ENCODE data around the gene ZNF362. TPM values are rescaled to one million over a fixed set of nuclear protein-coding genes. Genes with fewer than 3 reads are reported as not detected.

Gene ZNF362
- total and polyA plus RNA-seq, 2 donors (not counting 1 experiment from before 2014, with no cell fraction given), result 3.8 to 5.7 TPM

GRCh38 chr1:33268927-33269610 is 12.8 kb downstream of the ZNF362 start:
- H3K27ac ChIP-seq (ENCODE audit: insufficient read depth, low read length), result no peak overlapping the region
- TF ChIP-seq CTCF (conservative IDR thresholded peaks at IDR 0.05 in 1 of 2, IDR thresholded peaks at IDR 0.05 in 1 of 2; ENCODE audit: low read depth in 1 of 2, low read length in 2 of 2) (no peak), EZH2 (IDR thresholded peaks at IDR 0.05; ENCODE audit: low read length, missing control alignments) (no peak)
- DNase-seq (ENCODE audit: low read depth in 2 of 2), result no peak
- no peaks in the 10 kb centered on the region for H4K20me1 ChIP-seq (ENCODE audit: control insufficient read depth, extremely low read depth, insufficient read depth, low read length)
- H2AFZ ChIP-seq (ENCODE audit: low read length), result no peak overlapping the region
- no peak overlapping the region for H3K4me2 ChIP-seq (ENCODE audit: extremely low read depth, insufficient read depth, low read length)
- no peaks in the 10 kb centered on the region for H3K27me3 ChIP-seq (ENCODE audit: control insufficient read depth, insufficient read depth, low read length)
- no peak overlapping the region for H3K9ac ChIP-seq (ENCODE audit: insufficient read depth, low read length)
- no peaks in the 10 kb centered on the region for H3K79me2 ChIP-seq (ENCODE audit: control insufficient read depth, insufficient read depth, low read length)
- no peaks in the 10 kb centered on the region for H3K36me3 ChIP-seq (ENCODE audit: control insufficient read depth, insufficient read depth, low read length)
- no peaks in the 10 kb centered on the region for H3K9me3 ChIP-seq (ENCODE audit: control insufficient read depth, insufficient read depth, low read depth, low read length)
- H3K4me1 ChIP-seq (ENCODE audit: control insufficient read depth, extremely low read depth, insufficient read depth, low read length), result no peaks in the 10 kb centered on the region
- no peak overlapping the region for H3K4me3 ChIP-seq (replicated peaks in 1 of 4; ENCODE audit: control extremely low read depth in 1 of 4, insufficient read depth in 1 of 4, low read depth in 3 of 4, low read length in 4 of 4)

- H3K36me3 ChIP-seq (ENCODE audit: control insufficient read depth, insufficient read depth, low read length), result no peaks in the 10 kb centered on the region
- H3K27me3 ChIP-seq (ENCODE audit: control insufficient read depth, insufficient read depth, low read length), result no peaks in the 10 kb centered on the region
- H3K9ac ChIP-seq (ENCODE audit: insufficient read depth, low read length), result no peak overlapping the region
- H3K4me1 ChIP-seq (ENCODE audit: control insufficient read depth, extremely low read depth, insufficient read depth, low read length), result no peaks in the 10 kb centered on the region
- no peak overlapping the region for H3K4me3 ChIP-seq (replicated peaks in 1 of 4; ENCODE audit: control extremely low read depth in 1 of 4, insufficient read depth in 1 of 4, low read depth in 3 of 4, low read length in 4 of 4)
- H3K4me2 ChIP-seq (ENCODE audit: extremely low read depth, insufficient read depth, low read length), result no peak overlapping the region
- no peaks in the 10 kb centered on the region for H3K79me2 ChIP-seq (ENCODE audit: control insufficient read depth, insufficient read depth, low read length)
- DNase-seq (ENCODE audit: low read depth in 2 of 2), result no peak
- no peaks in the 10 kb centered on the region for H4K20me1 ChIP-seq (ENCODE audit: control insufficient read depth, extremely low read depth, insufficient read depth, low read length)
- no peak for TF ChIP-seq CTCF (conservative IDR thresholded peaks at IDR 0.05 in 1 of 2, IDR thresholded peaks at IDR 0.05 in 1 of 2; ENCODE audit: low read depth in 1 of 2, low read length in 2 of 2)
- TF ChIP-seq EZH2 (IDR thresholded peaks at IDR 0.05; ENCODE audit: low read length, missing control alignments), result no peak
- no peak overlapping the region for H3K27ac ChIP-seq (ENCODE audit: insufficient read depth, low read length)
- no peak overlapping the region for H2AFZ ChIP-seq (ENCODE audit: low read length)
- H3K9me3 ChIP-seq (ENCODE audit: control insufficient read depth, insufficient read depth, low read depth, low read length), result no peaks in the 10 kb centered on the region
Measured at GRCh38 chr1:33269621-33270020, 13.3 kb downstream of the ZNF362 start.

- Histone ChIP-seq H3K9ac (ENCODE audit: insufficient read depth, low read length) (no peak overlapping the region), H3K27me3 (ENCODE audit: control insufficient read depth, insufficient read depth, low read length) (no peaks in the 10 kb centered on the region)
Measured at GRCh38 chr1:33270379-33270778, 14.1 kb downstream of the ZNF362 start.

More at GRCh38 chr1:33270379-33270778, 14.1 kb downstream of the ZNF362 start:
- H3K27ac ChIP-seq (ENCODE audit: insufficient read depth, low read length), result no peak overlapping the region
- no peak for DNase-seq (ENCODE audit: low read depth in 2 of 2)
- H2AFZ ChIP-seq (ENCODE audit: low read length), result no peak overlapping the region
- no peaks in the 10 kb centered on the region for H4K20me1 ChIP-seq (ENCODE audit: control insufficient read depth, extremely low read depth, insufficient read depth, low read length)
- TF ChIP-seq CTCF (conservative IDR thresholded peaks at IDR 0.05 in 1 of 2, IDR thresholded peaks at IDR 0.05 in 1 of 2; ENCODE audit: low read depth in 1 of 2, low read length in 2 of 2) (no peak), EZH2 (IDR thresholded peaks at IDR 0.05; ENCODE audit: low read length, missing control alignments) (no peak)
- H3K4me2 ChIP-seq (ENCODE audit: extremely low read depth, insufficient read depth, low read length), result no peak overlapping the region
- no peaks in the 10 kb centered on the region for H3K79me2 ChIP-seq (ENCODE audit: control insufficient read depth, insufficient read depth, low read length)
- no peaks in the 10 kb centered on the region for H3K9me3 ChIP-seq (ENCODE audit: control insufficient read depth, insufficient read depth, low read depth, low read length)
- no peaks in the 10 kb centered on the region for H3K36me3 ChIP-seq (ENCODE audit: control insufficient read depth, insufficient read depth, low read length)
- H3K4me1 ChIP-seq (ENCODE audit: control insufficient read depth, extremely low read depth, insufficient read depth, low read length), result no peaks in the 10 kb centered on the region
- no peak overlapping the region for H3K4me3 ChIP-seq (replicated peaks in 1 of 4; ENCODE audit: control extremely low read depth in 1 of 4, insufficient read depth in 1 of 4, low read depth in 3 of 4, low read length in 4 of 4)
